ENCODE data around the gene F7. TPM values are rescaled to one million over a fixed set of nuclear protein-coding genes. Genes with fewer than 3 reads are reported as not detected.
"Not testable (repeated sequence)": the region's sequence is repeated elsewhere in the genome, so short reads cannot be mapped to it uniquely, and the experiment has no call there.

The F7 gene
- total RNA-seq, 1 experiment from 2014 or later, result not detected

GRCh38 chr13:113098162-113098732 lies 7.3 kb upstream of the F7 start:
- ChIA-PET POLR2A (ENCODE audit: unreplicated experiment) (no interaction called here), CTCF (no interaction called here)
- Histone ChIP-seq H3K9ac (ENCODE audit: low read length) (no peak overlapping the region), H4K20me1 (ENCODE audit: low read length) (no peaks in the 10 kb centered on the region), H3K36me3 (ENCODE audit: low read depth, low read length) (no peaks in the 10 kb centered on the region), H3K4me3 (ENCODE audit: low read length) (no peak overlapping the region), H3K4me1 (ENCODE audit: insufficient read depth, low read length) (no peaks in the 10 kb centered on the region), H3K27me3 (ENCODE audit: low read length) (no peaks in the 10 kb centered on the region), H3K9me2 (replicated peaks; ENCODE audit: low read length) (no peaks in the 10 kb centered on the region), H3K4me2 (ENCODE audit: low read length) (no peak overlapping the region), H3K9me3 (ENCODE audit: low read length) (no peaks in the 10 kb centered on the region), H3K27ac (ENCODE audit: low read length) (no peak overlapping the region), H3K79me2 (ENCODE audit: low read length) (no peaks in the 10 kb centered on the region), H2AFZ (ENCODE audit: low read length) (no peak overlapping the region), H3F3A (ENCODE audit: low read length, unreplicated experiment) (no peaks in the 10 kb centered on the region)
- intact Hi-C loops (cut with micrococcal nuclease), result no loop called here
- TF ChIP-seq CTCF (conservative IDR thresholded peaks at IDR 0.05; ENCODE audit: low read depth, low read length) (no peak), EZH2 (IDR thresholded peaks at IDR 0.05; ENCODE audit: low read length, unreplicated experiment) (no peak), EZH2phosphoT487 (IDR thresholded peaks at IDR 0.05; ENCODE audit: borderline replicate concordance, low read length) (no peak)
- BruUV-seq (replicated peaks), result no TSS peak
- ATAC-seq (no peak), DNase-seq (no peak)

DNA sequence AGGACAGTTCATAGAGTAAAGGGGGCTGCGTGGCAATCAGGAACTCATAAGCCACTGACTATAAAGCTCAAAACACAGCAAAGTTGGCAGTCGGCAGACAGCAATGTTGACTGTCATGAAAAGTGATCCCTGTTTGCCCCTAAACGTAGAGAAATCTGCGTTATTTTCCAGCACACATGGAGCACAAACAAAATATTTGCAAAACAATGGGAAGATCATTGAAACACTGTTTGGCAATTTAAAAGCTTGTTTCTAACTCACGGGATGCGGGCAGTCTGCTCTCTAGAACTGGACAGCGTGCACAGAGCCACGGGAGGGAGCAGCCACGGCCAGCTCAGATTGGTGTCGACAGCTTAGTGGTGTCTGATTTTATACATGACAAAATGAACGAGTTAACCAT lies 6.4 kb upstream of the F7 start:
- no TSS peak for BruUV-seq (replicated peaks)
- intact Hi-C loops (cut with micrococcal nuclease), result no loop called here
- ChIA-PET POLR2A (ENCODE audit: unreplicated experiment) (no interaction called here), CTCF (interaction anchor here (0.5 kb wide), 1 partner anchor 379 kb away, joined by 4 read pairs; no protein-coding TSS in a partner anchor)
- no peak for ATAC-seq
- Histone ChIP-seq H3K4me2 (ENCODE audit: low read length) (no peak overlapping the region), H3F3A (ENCODE audit: low read length, unreplicated experiment) (no peaks in the 10 kb centered on the region), H4K20me1 (ENCODE audit: low read length) (no peaks in the 10 kb centered on the region), H2AFZ (ENCODE audit: low read length) (no peak overlapping the region), H3K9me2 (replicated peaks; ENCODE audit: low read length) (no peaks in the 10 kb centered on the region), H3K9me3 (ENCODE audit: low read length) (no peaks in the 10 kb centered on the region), H3K79me2 (ENCODE audit: low read length) (no peaks in the 10 kb centered on the region), H3K4me3 (ENCODE audit: low read length) (no peak overlapping the region), H3K4me1 (ENCODE audit: insufficient read depth, low read length) (no peaks in the 10 kb centered on the region), H3K36me3 (ENCODE audit: low read depth, low read length) (no peaks in the 10 kb centered on the region), H3K9ac (ENCODE audit: low read length) (no peak overlapping the region), H3K27ac (ENCODE audit: low read length) (no peak overlapping the region), H3K27me3 (ENCODE audit: low read length) (no peaks in the 10 kb centered on the region)
- TF ChIP-seq EZH2 (IDR thresholded peaks at IDR 0.05; ENCODE audit: low read length, unreplicated experiment) (no peak), CTCF (conservative IDR thresholded peaks at IDR 0.05; ENCODE audit: low read depth, low read length) (no peak), EZH2phosphoT487 (IDR thresholded peaks at IDR 0.05; ENCODE audit: borderline replicate concordance, low read length) (no peak)
- DNase-seq, result no peak

DNA sequence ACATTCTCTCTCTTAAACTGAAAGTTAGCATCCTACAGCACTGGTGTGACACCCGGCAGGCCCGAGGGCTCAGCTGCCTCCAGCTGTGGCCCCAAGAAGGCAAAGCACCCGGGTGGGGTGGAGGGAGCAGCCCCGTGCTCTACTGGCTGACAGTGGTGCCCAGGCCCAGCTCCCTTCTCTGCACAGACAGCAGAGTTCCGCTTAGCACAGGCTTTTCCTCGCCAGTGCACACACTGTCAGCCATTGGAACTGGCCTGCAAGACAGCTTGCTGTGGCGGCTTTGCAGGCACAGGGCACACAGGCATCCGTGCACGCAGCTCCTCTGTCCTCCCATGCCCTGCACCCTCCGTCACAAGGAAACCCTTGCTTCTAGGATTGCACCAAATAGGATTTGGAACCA lies 3.3 kb upstream of the F7 start:
- H3K9ac ChIP-seq (ENCODE audit: low read length); intact Hi-C loops (cut with micrococcal nuclease); H3K79me2 ChIP-seq (ENCODE audit: low read length); H2AFZ ChIP-seq (ENCODE audit: low read length); ATAC-seq; H3K4me2 ChIP-seq (ENCODE audit: low read length); DNase-seq; H3K9me2 ChIP-seq (replicated peaks; ENCODE audit: low read length); H3F3A ChIP-seq (ENCODE audit: low read length, unreplicated experiment); H4K20me1 ChIP-seq (ENCODE audit: low read length); H3K4me1 ChIP-seq (ENCODE audit: insufficient read depth, low read length); H3K36me3 ChIP-seq (ENCODE audit: low read depth, low read length); POLR2A ChIA-PET (ENCODE audit: unreplicated experiment); H3K9me3 ChIP-seq (ENCODE audit: low read length); H3K4me3 ChIP-seq (ENCODE audit: low read length); BruUV-seq (replicated peaks); H3K27me3 ChIP-seq (ENCODE audit: low read length); H3K27ac ChIP-seq (ENCODE audit: low read length): not testable (repeated sequence)
- CTCF ChIA-PET, result interaction anchor here (0.6 kb wide), 1 partner anchor 292 kb away, joined by 4 read pairs; no protein-coding TSS in a partner anchor

All from PC-3 (cell line).